Measurements from ENCODE around the gene GMEB2.
"Not testable (repeated sequence)": the region's sequence is repeated elsewhere in the genome, so short reads cannot be mapped to it uniquely, and the experiment has no call there.

The GMEB2 gene

DNA sequence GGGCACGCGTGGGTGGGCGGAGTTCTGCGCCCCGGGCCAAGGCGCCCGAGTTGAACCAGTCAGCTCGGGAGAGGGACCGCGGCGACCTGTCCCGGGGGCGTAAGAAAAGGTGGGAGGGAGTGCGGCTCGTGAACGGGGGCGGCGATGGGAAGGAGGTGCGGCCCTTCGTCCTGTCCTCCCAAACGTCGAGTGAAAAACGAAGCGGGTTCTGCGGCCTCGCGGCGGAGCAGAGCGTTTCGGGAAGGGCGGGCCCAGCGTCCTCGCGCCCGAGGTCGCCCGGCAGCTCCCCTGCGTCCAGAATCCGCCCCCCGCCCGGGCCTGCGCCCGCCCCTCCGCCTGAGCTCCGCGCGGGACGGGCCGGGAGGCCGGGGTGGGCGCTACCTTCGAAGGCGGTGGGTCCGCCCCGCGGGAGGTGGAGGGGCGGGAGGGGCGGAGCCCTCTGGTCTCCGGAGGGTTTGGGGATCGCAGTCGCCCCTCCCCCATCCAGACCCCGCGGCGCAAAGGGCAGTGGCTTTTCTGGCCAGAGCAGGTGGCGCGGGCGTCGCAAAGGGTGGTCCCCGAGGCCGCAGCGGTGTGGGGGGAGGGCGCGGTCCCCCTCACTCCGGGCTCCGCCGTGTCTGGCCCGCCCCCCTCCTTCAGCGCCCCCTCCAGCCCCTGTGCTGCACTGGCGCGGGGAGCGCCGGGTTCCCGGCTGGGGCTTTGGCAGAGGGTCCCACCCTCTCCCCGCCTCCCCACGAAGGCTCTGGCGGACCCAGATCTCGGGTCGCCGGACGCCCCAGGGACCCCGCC, 25.5 kb upstream of the GMEB2 start:
- Histone ChIP-seq H2BK120ac (ENCODE audit: insufficient read depth, low read length, poor library complexity) (no peak overlapping the region), H2AK5ac (ENCODE audit: low read length) (no peak overlapping the region), H4K91ac (ENCODE audit: low read depth, low read length) (peak overlapping the region; percentile 21), H3K27ac (ENCODE audit: low read depth, low read length) (no peak overlapping the region), H3K36me3 (ENCODE audit: control insufficient read depth in 1 of 2, insufficient read depth in 2 of 2, low read length in 2 of 2) (no peaks in the 10 kb centered on the region), H4K12ac (ENCODE audit: low read depth, low read length) (no peak overlapping the region), H2BK12ac (ENCODE audit: low read length) (no peak overlapping the region), H3K4me1 (ENCODE audit: control insufficient read depth in 1 of 2, insufficient read depth in 2 of 2, low read length in 2 of 2) (peaks cover 14 to 20% of the 10 kb centered on the region in 2 experiments), H3K14ac (ENCODE audit: low read length) (no peak overlapping the region), H3K27me3 (ENCODE audit: insufficient read depth, low read length) (peaks cover 11% of the 10 kb centered on the region), H3K4ac (ENCODE audit: low read depth, low read length) (no peak overlapping the region), H3K79me1 (ENCODE audit: low read length) (no peaks in the 10 kb centered on the region), H3K79me2 (ENCODE audit: control insufficient read depth, insufficient read depth, low read length, poor library complexity) (no peaks in the 10 kb centered on the region), H3K4me2 (ENCODE audit: low read length) (peak overlapping the region; percentile 80), H3K9me3 (ENCODE audit: insufficient read depth, low read depth, low read length) (no peaks in the 10 kb centered on the region), H3K18ac (ENCODE audit: low read length) (peak overlapping the region; percentile 41), H2AFZ (ENCODE audit: insufficient read depth, low read length, poor library complexity) (peak overlapping the region; percentile 38), H3K9ac (ENCODE audit: low read length) (no peak overlapping the region), H3K23ac (ENCODE audit: low read length) (no peak overlapping the region), H4K8ac (ENCODE audit: low read depth, low read length) (no peak overlapping the region), H3K4me3 (ENCODE audit: low read depth, low read length) (peak overlapping the region; percentile 60), H2BK5ac (ENCODE audit: low read depth, low read length, poor library complexity) (no peak overlapping the region)
- no CpG with 5 or more reads among the region's 91 CpGs for WGBS (ENCODE audit: extremely low coverage, insufficient coverage, insufficient read length)
- no peak for DNase-seq

DNA sequence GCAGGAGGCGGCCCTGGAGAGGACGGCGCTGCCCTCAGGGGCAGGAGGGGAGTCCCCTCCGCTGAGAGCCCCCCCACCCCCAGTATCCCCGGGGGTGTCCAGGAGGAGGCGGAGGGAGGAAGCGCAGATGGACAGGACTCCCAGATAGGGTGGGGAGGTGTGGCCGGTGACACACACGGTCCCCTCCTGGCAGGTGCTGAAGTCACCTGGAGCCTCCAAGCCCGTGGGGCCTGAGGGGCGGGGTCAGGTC, 25.0 kb upstream of the GMEB2 start:
- peaks cover 11% of the 10 kb centered on the region for H3K27me3 ChIP-seq (ENCODE audit: insufficient read depth, low read length)
- no peaks in the 10 kb centered on the region for H3K79me1 ChIP-seq (ENCODE audit: low read length)
- H3K9me3 ChIP-seq (ENCODE audit: insufficient read depth, low read depth, low read length): no peaks in the 10 kb centered on the region
- H2BK5ac ChIP-seq (ENCODE audit: low read depth, low read length, poor library complexity): no peak overlapping the region
- no peak for DNase-seq
- peak overlapping the region; percentile 34 for H3K4me3 ChIP-seq (ENCODE audit: low read depth, low read length)
- H3K36me3 ChIP-seq (ENCODE audit: control insufficient read depth in 1 of 2, insufficient read depth in 2 of 2, low read length in 2 of 2): no peaks in the 10 kb centered on the region
- no peak overlapping the region for H3K9ac ChIP-seq (ENCODE audit: low read length)
- WGBS (ENCODE audit: extremely low coverage, insufficient coverage, insufficient read length): no CpG with 5 or more reads among the region's 11 CpGs
- H3K4me2 ChIP-seq (ENCODE audit: low read length): peak overlapping the region; percentile 80
- H2AFZ ChIP-seq (ENCODE audit: insufficient read depth, low read length, poor library complexity): no peak overlapping the region
- no peak overlapping the region for H3K18ac ChIP-seq (ENCODE audit: low read length)
- H4K91ac ChIP-seq (ENCODE audit: low read depth, low read length): no peak overlapping the region
- H3K4ac ChIP-seq (ENCODE audit: low read depth, low read length): no peak overlapping the region
- H3K79me2 ChIP-seq (ENCODE audit: control insufficient read depth, insufficient read depth, low read length, poor library complexity): no peaks in the 10 kb centered on the region
- H4K8ac ChIP-seq (ENCODE audit: low read depth, low read length): no peak overlapping the region
- H4K12ac ChIP-seq (ENCODE audit: low read depth, low read length): no peak overlapping the region
- peaks cover 14 to 20% of the 10 kb centered on the region in 2 experiments for H3K4me1 ChIP-seq (ENCODE audit: control insufficient read depth in 1 of 2, insufficient read depth in 2 of 2, low read length in 2 of 2)
- H3K14ac ChIP-seq (ENCODE audit: low read length): no peak overlapping the region
- no peak overlapping the region for H2BK120ac ChIP-seq (ENCODE audit: insufficient read depth, low read length, poor library complexity)
- no peak overlapping the region for H3K23ac ChIP-seq (ENCODE audit: low read length)
- no peak overlapping the region for H2BK12ac ChIP-seq (ENCODE audit: low read length)
- H2AK5ac ChIP-seq (ENCODE audit: low read length): no peak overlapping the region
- no peak overlapping the region for H3K27ac ChIP-seq (ENCODE audit: low read depth, low read length)

DNA sequence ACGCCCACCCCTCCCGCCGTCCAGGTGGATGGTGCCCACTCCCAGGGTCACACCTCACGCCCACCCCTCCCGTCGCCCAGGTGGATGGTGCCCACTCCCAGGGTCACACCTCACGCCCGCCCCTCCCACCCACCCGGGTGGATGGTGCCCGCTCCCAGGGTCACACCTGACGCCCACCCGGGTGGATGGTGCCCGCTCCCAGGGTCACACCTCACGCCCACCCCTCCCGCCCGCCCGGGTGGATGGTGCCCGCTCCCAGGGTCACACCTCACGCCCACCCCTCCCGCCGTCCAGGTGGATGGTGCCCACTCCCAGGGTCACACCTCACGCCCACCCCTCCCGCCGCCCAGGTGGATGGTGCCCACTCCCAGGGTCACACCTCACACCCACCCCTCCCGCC, 23.6 kb upstream of the GMEB2 start:
- H3K9ac ChIP-seq (ENCODE audit: low read length); H3K4me2 ChIP-seq (ENCODE audit: low read length); H2AFZ ChIP-seq (ENCODE audit: insufficient read depth, low read length, poor library complexity); H2BK120ac ChIP-seq (ENCODE audit: insufficient read depth, low read length, poor library complexity); DNase-seq; H3K14ac ChIP-seq (ENCODE audit: low read length); H2BK5ac ChIP-seq (ENCODE audit: low read depth, low read length, poor library complexity); H3K4me3 ChIP-seq (ENCODE audit: low read depth, low read length); H4K12ac ChIP-seq (ENCODE audit: low read depth, low read length); H3K4ac ChIP-seq (ENCODE audit: low read depth, low read length); H3K18ac ChIP-seq (ENCODE audit: low read length); H3K9me3 ChIP-seq (ENCODE audit: insufficient read depth, low read depth, low read length); H3K27ac ChIP-seq (ENCODE audit: low read depth, low read length); H3K79me2 ChIP-seq (ENCODE audit: control insufficient read depth, insufficient read depth, low read length, poor library complexity); H3K36me3 ChIP-seq (ENCODE audit: control insufficient read depth in 1 of 2, insufficient read depth in 2 of 2, low read length in 2 of 2); H4K91ac ChIP-seq (ENCODE audit: low read depth, low read length); H3K23ac ChIP-seq (ENCODE audit: low read length); H4K8ac ChIP-seq (ENCODE audit: low read depth, low read length); H3K79me1 ChIP-seq (ENCODE audit: low read length); H2BK12ac ChIP-seq (ENCODE audit: low read length); H2AK5ac ChIP-seq (ENCODE audit: low read length): not testable (repeated sequence)
- no CpG with 5 or more reads among the region's 25 CpGs for WGBS (ENCODE audit: extremely low coverage, insufficient coverage, insufficient read length)
- peaks cover 11% of the 10 kb centered on the region for H3K27me3 ChIP-seq (ENCODE audit: insufficient read depth, low read length)
- H3K4me1 ChIP-seq (ENCODE audit: control insufficient read depth in 1 of 2, insufficient read depth in 2 of 2, low read length in 2 of 2): peaks cover 14 to 20% of the 10 kb centered on the region in 2 experiments

DNA sequence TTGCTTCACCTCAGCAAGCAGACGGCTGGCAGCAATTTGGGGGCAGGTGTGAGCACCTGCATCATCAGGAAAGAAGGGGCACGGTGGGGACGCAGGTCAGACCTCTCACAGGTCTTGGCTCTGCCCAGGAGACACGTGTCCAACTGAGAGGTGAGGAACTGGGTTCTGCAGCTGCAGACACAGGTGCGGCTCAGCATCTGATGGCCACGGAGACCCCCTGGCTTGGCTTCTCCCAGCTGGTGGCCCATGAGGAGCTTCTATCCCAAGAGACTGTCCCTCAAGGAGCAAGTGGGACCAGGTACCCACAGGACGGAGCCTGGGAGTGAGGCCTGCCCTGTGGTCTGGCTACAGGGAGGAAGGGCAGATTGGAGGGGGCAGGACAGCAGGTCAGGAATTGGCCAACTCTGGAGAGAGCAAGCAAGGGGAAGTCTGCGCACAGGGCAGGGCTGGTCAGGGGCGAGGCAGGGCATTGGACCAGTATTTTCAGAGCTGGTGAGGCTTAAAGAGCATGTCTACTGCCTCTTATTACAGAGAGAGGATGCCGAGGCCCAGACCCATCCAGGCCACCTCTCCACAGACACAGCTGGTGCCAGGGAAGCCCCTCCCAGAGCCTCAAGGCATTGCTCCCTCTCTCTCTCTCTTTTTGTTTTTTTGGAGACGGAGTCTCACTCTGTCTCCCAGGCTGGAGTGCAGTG, 22.1 kb upstream of the GMEB2 start:
- no peak overlapping the region for H4K91ac ChIP-seq (ENCODE audit: low read depth, low read length)
- H2AK5ac ChIP-seq (ENCODE audit: low read length): no peak overlapping the region
- H2BK12ac ChIP-seq (ENCODE audit: low read length): no peak overlapping the region
- no peak overlapping the region for H2BK5ac ChIP-seq (ENCODE audit: low read depth, low read length, poor library complexity)
- H4K8ac ChIP-seq (ENCODE audit: low read depth, low read length): no peak overlapping the region
- WGBS (ENCODE audit: extremely low coverage, insufficient coverage, insufficient read length): no CpG with 5 or more reads among the region's 11 CpGs
- H2AFZ ChIP-seq (ENCODE audit: insufficient read depth, low read length, poor library complexity): no peak overlapping the region
- H3K14ac ChIP-seq (ENCODE audit: low read length): no peak overlapping the region
- no peaks in the 10 kb centered on the region for H3K36me3 ChIP-seq (ENCODE audit: control insufficient read depth in 1 of 2, insufficient read depth in 2 of 2, low read length in 2 of 2)
- no peak overlapping the region for H4K12ac ChIP-seq (ENCODE audit: low read depth, low read length)
- H3K4me2 ChIP-seq (ENCODE audit: low read length): no peak overlapping the region
- no peaks in the 10 kb centered on the region for H3K79me2 ChIP-seq (ENCODE audit: control insufficient read depth, insufficient read depth, low read length, poor library complexity)
- peaks cover 11% of the 10 kb centered on the region for H3K27me3 ChIP-seq (ENCODE audit: insufficient read depth, low read length)
- no peak overlapping the region for H3K23ac ChIP-seq (ENCODE audit: low read length)
- no peaks in the 10 kb centered on the region for H3K9me3 ChIP-seq (ENCODE audit: insufficient read depth, low read depth, low read length)
- H3K9ac ChIP-seq (ENCODE audit: low read length): no peak overlapping the region
- H2BK120ac ChIP-seq (ENCODE audit: insufficient read depth, low read length, poor library complexity): no peak overlapping the region
- H3K4me1 ChIP-seq (ENCODE audit: control insufficient read depth in 1 of 2, insufficient read depth in 2 of 2, low read length in 2 of 2): peaks cover 14 to 18% of the 10 kb centered on the region in 2 experiments
- H3K79me1 ChIP-seq (ENCODE audit: low read length): no peaks in the 10 kb centered on the region
- DNase-seq: no peak
- H3K4me3 ChIP-seq (ENCODE audit: low read depth, low read length): peak overlapping the region; percentile 9
- H3K18ac ChIP-seq (ENCODE audit: low read length): no peak overlapping the region
- no peak overlapping the region for H3K27ac ChIP-seq (ENCODE audit: low read depth, low read length)
- H3K4ac ChIP-seq (ENCODE audit: low read depth, low read length): no peak overlapping the region
